HG02642 (cell line): ENCODE data around the gene BARD1.

ENCODE experiments used
- ATAC-seq: cut with Tn5 transposase; IDR thresholded peaks from one replicate; pipeline ENCODE4 v1.9.1; 2021; ENCODE audit warnings: mild to moderate bottlenecking; ENCODE audit not compliant: unreplicated experiment, poor library complexity

BARD1 gene

GRCh38 chr2:214679736-214680135, 129.7 kb downstream of the BARD1 start:
- peak; percentile 49 for ATAC-seq

GRCh38 chr2:214676421-214677089, 132.9 kb downstream of the BARD1 start:
- ATAC-seq: no peak
